GM19397 (cell line): ENCODE data around the gene P2RY12.
"Not testable (repeated sequence)": the region's sequence is repeated elsewhere in the genome, so short reads cannot be mapped to it uniquely, and the experiment has no call there.

Source experiments
- ATAC-seq: cut with Tn5 transposase; IDR thresholded peaks from one replicate; pipeline ENCODE4 v1.9.1; 2021; ENCODE audit warnings: mild to moderate bottlenecking, moderate library complexity; ENCODE audit not compliant: unreplicated experiment

Gene P2RY12

GRCh38 chr3:151393941-151394340 lies 9.4 kb upstream of the P2RY12 start:
- no peak for ATAC-seq

GRCh38 chr3:151393146-151393830 lies 8.7 kb upstream of the P2RY12 start:
- ATAC-seq, result no peak

- ATAC-seq, result not testable (repeated sequence)
Observed at GRCh38 chr3:151392191-151392590, 7.6 kb upstream of the P2RY12 start.

- no peak for ATAC-seq
Observed at GRCh38 chr3:151391720-151392119, 7.2 kb upstream of the P2RY12 start.

GRCh38 chr3:151387842-151388241 lies 3.3 kb upstream of the P2RY12 start:
- ATAC-seq, result no peak

- ATAC-seq, result no peak
Observed at GRCh38 chr3:151387432-151387831, 2.9 kb upstream of the P2RY12 start.

GRCh38 chr3:151386056-151386455 lies 1.5 kb upstream of the P2RY12 start:
- ATAC-seq, result no peak

GRCh38 chr3:151383956-151384355 lies 597 bp downstream of the P2RY12 start:
- peak; percentile 50 for ATAC-seq

- no peak for ATAC-seq
Observed at GRCh38 chr3:151383111-151383510, 1.4 kb downstream of the P2RY12 start.

GRCh38 chr3:151382671-151383070 lies 1.9 kb downstream of the P2RY12 start:
- peak; percentile 43 for ATAC-seq

GRCh38 chr3:151379083-151379734 lies 5.3 kb downstream of the P2RY12 start:
- no peak for ATAC-seq

- ATAC-seq, result no peak
Observed at GRCh38 chr3:151377768-151378385, 6.7 kb downstream of the P2RY12 start.

GRCh38 chr3:151372063-151372820 lies 12.3 kb downstream of the P2RY12 start:
- no peak for ATAC-seq

GRCh38 chr3:151371526-151371925 lies 13.0 kb downstream of the P2RY12 start:
- ATAC-seq, result no peak

- ATAC-seq, result no peak
Observed at GRCh38 chr3:151367448-151367847, 17.1 kb downstream of the P2RY12 start.

GRCh38 chr3:151366993-151367392 lies 17.6 kb downstream of the P2RY12 start:
- no peak for ATAC-seq

GRCh38 chr3:151362751-151363174 lies 21.8 kb downstream of the P2RY12 start:
- ATAC-seq, result no peak

- ATAC-seq, result no peak
Observed at GRCh38 chr3:151357463-151357850, 27.1 kb downstream of the P2RY12 start.

- ATAC-seq, result no peak
Observed at GRCh38 chr3:151356794-151357462, 27.6 kb downstream of the P2RY12 start.

- ATAC-seq, result peak; percentile 24
Observed at GRCh38 chr3:151351648-151352047, 32.9 kb downstream of the P2RY12 start.

- peak; percentile 78 for ATAC-seq
Observed at GRCh38 chr3:151351219-151351618, 33.3 kb downstream of the P2RY12 start.
